SK-N-SH treated with all-trans-retinoic acid at 6 μM for 48 hours (cell line): ENCODE measurements around the gene KIF4A.

ENCODE experiments used
- ATAC-seq: fragments of 200-7000 bp; cut with Tn5 transposase; 3 replicates; pipeline ENCODE4 v1.9.1; 2020; ENCODE audit warnings: mild to moderate bottlenecking, moderate library complexity
- ARNTL ChIP-seq: fragments of 450-650 bp; formaldehyde crosslinking; IDR thresholded peaks from 2 replicates; pipeline ENCODE4 v1.5.0; 2020; ENCODE audit warnings: low read depth, mild to moderate bottlenecking, moderate library complexity, borderline replicate concordance
- BACH2 ChIP-seq: fragments of 250-450 bp; sonication (Bioruptor Pico); IDR thresholded peaks from 2 replicates; pipeline ENCODE4 v1.9.0; 2021; ENCODE audit warnings: mild to moderate bottlenecking, borderline replicate concordance
- CREB5 ChIP-seq: fragments of 250-450 bp; sonication (Bioruptor Pico); IDR thresholded peaks from 2 replicates; pipeline ENCODE4 v1.5.1; 2020; ENCODE audit warnings: low read depth, mild to moderate bottlenecking, moderate library complexity
- CSDC2 ChIP-seq: fragments of 250-450 bp; sonication (Bioruptor Pico); IDR thresholded peaks from 2 replicates; pipeline ENCODE4 v1.5.0; 2020; ENCODE audit warnings: mild to moderate bottlenecking, moderate library complexity
- CSRNP3 ChIP-seq: fragments of 250-450 bp; sonication (Bioruptor Pico); IDR thresholded peaks from 2 replicates; pipeline ENCODE4 v1.5.1; 2021; ENCODE audit warnings: mild to moderate bottlenecking, moderate library complexity
- ESRRG ChIP-seq: fragments of 250-450 bp; sonication (Bioruptor Pico); IDR thresholded peaks from 2 replicates; pipeline ENCODE4 v1.6.1; 2021; ENCODE audit warnings: mild to moderate bottlenecking
- OSR1 ChIP-seq: fragments of 250-450 bp; sonication (Bioruptor Pico); IDR thresholded peaks from 2 replicates; pipeline ENCODE4 v1.8.0; 2022; ENCODE audit warnings: moderate library complexity, mild to moderate bottlenecking, inconsistent platforms
- POU6F1 ChIP-seq: fragments of 250-450 bp; sonication (Bioruptor Pico); IDR thresholded peaks from 2 replicates; pipeline ENCODE4 v1.8.0; 2021; ENCODE audit warnings: low read depth, mild to moderate bottlenecking, moderate library complexity, borderline replicate concordance
- PPARA ChIP-seq: fragments of 250-450 bp; sonication (Bioruptor Pico); IDR thresholded peaks from 2 replicates; pipeline ENCODE4 v1.5.0; 2020; ENCODE audit warnings: mild to moderate bottlenecking, borderline replicate concordance
- RARB ChIP-seq: fragments of 250-450 bp; sonication (Bioruptor Pico); IDR thresholded peaks from 2 replicates; pipeline ENCODE4 v1.8.0; 2021; ENCODE audit warnings: mild to moderate bottlenecking, moderate library complexity
- SNAI2 ChIP-seq: fragments of 250-450 bp; sonication (Bioruptor Pico); IDR thresholded peaks from 2 replicates; pipeline ENCODE4 v1.5.0; 2020; ENCODE audit warnings: mild to moderate bottlenecking, moderate library complexity
- TCF4 ChIP-seq: fragments of 250-450 bp; sonication (Bioruptor Pico); IDR thresholded peaks from 2 replicates; pipeline ENCODE4 v1.8.0; 2021; ENCODE audit warnings: mild to moderate bottlenecking, moderate library complexity, borderline replicate concordance
- TOX ChIP-seq: fragments of 250-450 bp; sonication (Bioruptor Pico); IDR thresholded peaks from 2 replicates; pipeline ENCODE4 v1.8.0; 2021; ENCODE audit warnings: mild to moderate bottlenecking, moderate library complexity, borderline replicate concordance
- TSHZ2 ChIP-seq: fragments of 250-450 bp; sonication (Bioruptor Pico); IDR thresholded peaks from 2 replicates; pipeline ENCODE4 v1.5.0; 2020; ENCODE audit warnings: mild to moderate bottlenecking, moderate library complexity
- ZC3H10 ChIP-seq: fragments of 250-450 bp; sonication (Bioruptor Pico); IDR thresholded peaks from 2 replicates; pipeline ENCODE4 v1.5.1; 2021; ENCODE audit warnings: mild to moderate bottlenecking, moderate library complexity
- ZFP3 ChIP-seq: fragments of 250-450 bp; sonication (Bioruptor Pico); IDR thresholded peaks from 2 replicates; pipeline ENCODE4 v1.5.0; 2020; ENCODE audit warnings: mild to moderate bottlenecking, moderate library complexity
- ZFP30 ChIP-seq: fragments of 450-650 bp; formaldehyde crosslinking; IDR thresholded peaks from 2 replicates; pipeline ENCODE4 v1.5.0; 2022; ENCODE audit warnings: mild to moderate bottlenecking, moderate library complexity
- ZNF565 ChIP-seq: fragments of 450-650 bp; formaldehyde crosslinking; conservative IDR thresholded peaks from 2 replicates; pipeline ENCODE4 v1.5.0; 2020; ENCODE audit warnings: low read depth, mild to moderate bottlenecking, moderate library complexity
- ZNF70 ChIP-seq: fragments of 450-650 bp; formaldehyde crosslinking; IDR thresholded peaks from 2 replicates; pipeline ENCODE4 v1.5.0; 2020; ENCODE audit warnings: mild to moderate bottlenecking, moderate library complexity
- ZNF8 ChIP-seq: fragments of 450-650 bp; formaldehyde crosslinking; IDR thresholded peaks from 2 replicates; pipeline ENCODE4 v1.5.0; 2020; ENCODE audit warnings: mild to moderate bottlenecking, moderate library complexity
- TF ChIP-seq, protein P1 (sequence below): fragments of 250-450 bp; sonication (Bioruptor Pico); IDR thresholded peaks from 2 replicates; pipeline ENCODE4 v1.8.0; 2020; ENCODE audit warnings: mild to moderate bottlenecking, moderate library complexity, borderline replicate concordance

Gene KIF4A

GRCh38 chrX:70262952-70263567, 26.8 kb upstream of the KIF4A start:
- no peak for TF ChIP-seq OSR1 (CRISPR knock-in tag)
- TF ChIP-seq SNAI2 (CRISPR knock-in tag) = no peak
- TF ChIP-seq ZFP30 (CRISPR knock-in tag) = no peak
- TF ChIP-seq TSHZ2 (CRISPR knock-in tag) = no peak
- no peak for TF ChIP-seq CSRNP3 (CRISPR knock-in tag)
- TF ChIP-seq TCF4 (CRISPR knock-in tag) = no peak
- no peak for TF ChIP-seq PPARA
- TF ChIP-seq, protein P1, sequence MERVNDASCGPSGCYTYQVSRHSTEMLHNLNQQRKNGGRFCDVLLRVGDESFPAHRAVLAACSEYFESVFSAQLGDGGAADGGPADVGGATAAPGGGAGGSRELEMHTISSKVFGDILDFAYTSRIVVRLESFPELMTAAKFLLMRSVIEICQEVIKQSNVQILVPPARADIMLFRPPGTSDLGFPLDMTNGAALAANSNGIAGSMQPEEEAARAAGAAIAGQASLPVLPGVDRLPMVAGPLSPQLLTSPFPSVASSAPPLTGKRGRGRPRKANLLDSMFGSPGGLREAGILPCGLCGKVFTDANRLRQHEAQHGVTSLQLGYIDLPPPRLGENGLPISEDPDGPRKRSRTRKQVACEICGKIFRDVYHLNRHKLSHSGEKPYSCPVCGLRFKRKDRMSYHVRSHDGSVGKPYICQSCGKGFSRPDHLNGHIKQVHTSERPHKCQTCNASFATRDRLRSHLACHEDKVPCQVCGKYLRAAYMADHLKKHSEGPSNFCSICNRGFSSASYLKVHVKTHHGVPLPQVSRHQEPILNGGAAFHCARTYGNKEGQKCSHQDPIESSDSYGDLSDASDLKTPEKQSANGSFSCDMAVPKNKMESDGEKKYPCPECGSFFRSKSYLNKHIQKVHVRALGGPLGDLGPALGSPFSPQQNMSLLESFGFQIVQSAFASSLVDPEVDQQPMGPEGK (CRISPR knock-in tag) = no peak
- TF ChIP-seq ESRRG (CRISPR knock-in tag) = no peak
- TF ChIP-seq CSDC2 (CRISPR knock-in tag) = no peak
- no peak for TF ChIP-seq TOX (CRISPR knock-in tag)
- TF ChIP-seq ZNF8 = no peak
- no peak for TF ChIP-seq RARB
- TF ChIP-seq BACH2 (CRISPR knock-in tag) = no peak
- TF ChIP-seq ARNTL = no peak
- no peak for TF ChIP-seq ZFP3 (CRISPR knock-in tag)
- no peak for TF ChIP-seq ZNF70 (CRISPR knock-in tag)
- TF ChIP-seq ZNF565 = no peak
- TF ChIP-seq, all 23 proteins: peak for 0
- ATAC-seq = peak; percentile 80

GRCh38 chrX:70264784-70265183, 25.1 kb upstream of the KIF4A start:
- TF ChIP-seq, protein P1 (CRISPR knock-in tag) = no peak
- TF ChIP-seq CSRNP3 (CRISPR knock-in tag) (no peak), ZFP30 (CRISPR knock-in tag) (no peak), ZNF70 (CRISPR knock-in tag) (no peak), ESRRG (CRISPR knock-in tag) (no peak), PPARA (no peak), ZC3H10 (no peak), BACH2 (CRISPR knock-in tag) (no peak), ZFP3 (CRISPR knock-in tag) (no peak), ZNF8 (no peak), POU6F1 (CRISPR knock-in tag) (no peak), TOX (CRISPR knock-in tag) (no peak), SNAI2 (CRISPR knock-in tag) (no peak), CREB5 (CRISPR knock-in tag) (no peak), OSR1 (CRISPR knock-in tag) (no peak), CSDC2 (CRISPR knock-in tag) (no peak)
- ATAC-seq = no peak
